ENCODE measurements around the gene RARA.
"Not testable (repeated sequence)": the region's sequence is repeated elsewhere in the genome, so short reads cannot be mapped to it uniquely, and the experiment has no call there.

RARA gene

GRCh38 chr17:40361063-40361924 lies 52.3 kb downstream of the RARA start:
- DNase-seq, result no peak

- DNase-seq, result no peak
Measured at GRCh38 chr17:40361925-40362695, 53.1 kb downstream of the RARA start.

- DNase-seq, result peak; percentile 54
Measured at GRCh38 chr17:40362696-40363110, 53.7 kb downstream of the RARA start.

- DNase-seq, result peak; percentile 47
Measured at GRCh38 chr17:40363111-40363827, 54.3 kb downstream of the RARA start.

GRCh38 chr17:40364121-40364861 lies 55.3 kb downstream of the RARA start, which contains the start of gene GJD3:
Gene GJD3 (minus strand): TSS chr17:40364737. CDS start chr17:40363815, 922 bp downstream.
- DNase-seq, result no peak

GRCh38 chr17:40364906-40365305 lies 55.9 kb downstream of the RARA start:
- DNase-seq, result no peak

GRCh38 chr17:40366076-40366860 lies 57.3 kb downstream of the RARA start:
- no peak for DNase-seq

GRCh38 chr17:40366861-40367518 lies 58.0 kb downstream of the RARA start:
- DNase-seq, result no peak

- not testable (repeated sequence) for DNase-seq
Measured at GRCh38 chr17:40367728-40368127, 58.7 kb downstream of the RARA start.

GRCh38 chr17:40369923-40370322 lies 60.9 kb downstream of the RARA start:
- no peak for DNase-seq

GRCh38 chr17:40371261-40371929 lies 62.4 kb downstream of the RARA start:
- peak; percentile 44 for DNase-seq

GRCh38 chr17:40372031-40372430 lies 63.1 kb downstream of the RARA start:
- DNase-seq, result no peak

- DNase-seq, result not testable (repeated sequence)
Measured at GRCh38 chr17:40372644-40373043, 63.7 kb downstream of the RARA start.

- no peak for DNase-seq
Measured at GRCh38 chr17:40373324-40373723, 64.3 kb downstream of the RARA start.

GRCh38 chr17:40373999-40374398 lies 65.0 kb downstream of the RARA start:
- DNase-seq, result no peak

GRCh38 chr17:40374821-40375498 lies 66.0 kb downstream of the RARA start:
- no peak for DNase-seq

- not testable (repeated sequence) for DNase-seq
Measured at GRCh38 chr17:40375786-40376185, 66.8 kb downstream of the RARA start.

- not testable (repeated sequence) for DNase-seq
Measured at GRCh38 chr17:40376541-40376940, 67.6 kb downstream of the RARA start.

GRCh38 chr17:40377832-40378231 lies 68.9 kb downstream of the RARA start:
- DNase-seq, result no peak

GRCh38 chr17:40378966-40379365 lies 70.0 kb downstream of the RARA start:
- DNase-seq, result no peak

Data from NCI-H510A treated with DMSO at 0.1 percent for 48 hours (cell line).